ENCODE measurements around the gene CCDC187.
"Not testable (repeated sequence)": the region's sequence is repeated elsewhere in the genome, so short reads cannot be mapped to it uniquely, and the experiment has no call there.

CCDC187 gene

DNA sequence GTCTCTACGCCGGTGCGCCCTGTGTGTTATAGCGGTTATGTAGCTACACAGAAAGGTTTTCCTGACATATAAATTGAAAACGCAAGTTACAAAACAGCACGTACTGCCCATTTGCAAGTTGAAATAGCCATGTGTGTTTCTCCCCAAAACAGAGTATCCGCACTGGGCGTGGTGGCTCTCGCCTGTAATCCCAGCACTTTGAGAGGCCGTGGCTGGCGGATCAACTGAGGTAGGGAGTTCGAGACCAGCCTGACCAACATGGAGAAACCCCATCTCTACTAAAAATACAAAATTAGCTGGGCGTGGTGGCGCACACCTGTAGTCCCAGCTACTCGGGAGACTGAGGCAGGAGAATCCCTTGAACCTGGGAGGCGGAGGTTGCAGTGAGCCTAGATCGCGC is 37.3 kb downstream of the CCDC187 start:
- not testable (repeated sequence) for DNase-seq (ENCODE audit: low read depth)

DNA sequence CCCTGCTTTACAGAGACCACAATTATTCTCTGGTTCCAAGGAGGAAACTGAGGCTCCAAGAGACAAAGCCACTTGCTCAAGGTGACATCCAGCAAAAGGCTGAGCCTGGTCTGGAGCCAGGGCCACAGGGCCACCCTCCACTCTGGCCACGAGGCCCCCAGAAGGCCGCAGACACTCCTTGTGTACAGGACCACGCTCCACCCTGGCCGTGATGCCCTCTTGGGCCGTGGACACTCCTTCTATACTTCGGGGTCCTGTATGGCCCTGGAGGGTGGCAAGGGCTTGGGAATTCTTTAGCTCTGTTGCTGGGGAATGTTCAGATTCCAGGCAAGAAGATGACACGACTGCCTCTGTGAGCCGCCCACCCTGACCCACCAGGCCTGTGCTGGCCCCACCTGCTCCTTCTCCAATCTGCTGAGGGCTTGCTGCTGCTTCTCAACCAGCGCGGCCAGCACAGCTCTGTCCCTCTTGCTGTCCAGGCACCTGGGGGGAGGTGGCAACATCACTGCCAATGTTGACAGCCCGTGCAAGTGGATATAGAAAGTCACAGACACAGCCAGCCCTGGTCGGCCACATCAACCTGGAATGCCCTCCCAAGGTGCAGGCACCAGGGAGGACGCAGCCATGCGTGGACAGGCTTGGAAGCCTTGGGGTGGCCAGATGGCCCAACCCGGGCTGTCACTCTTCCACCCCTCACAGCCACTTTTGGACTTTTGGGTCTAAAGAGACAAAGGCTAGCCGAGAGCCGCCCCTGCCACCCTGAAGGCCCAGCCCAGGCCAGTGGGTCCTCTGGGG is 38.1 kb downstream of the CCDC187 start:
- DNase-seq (ENCODE audit: low read depth), result no peak

DNA sequence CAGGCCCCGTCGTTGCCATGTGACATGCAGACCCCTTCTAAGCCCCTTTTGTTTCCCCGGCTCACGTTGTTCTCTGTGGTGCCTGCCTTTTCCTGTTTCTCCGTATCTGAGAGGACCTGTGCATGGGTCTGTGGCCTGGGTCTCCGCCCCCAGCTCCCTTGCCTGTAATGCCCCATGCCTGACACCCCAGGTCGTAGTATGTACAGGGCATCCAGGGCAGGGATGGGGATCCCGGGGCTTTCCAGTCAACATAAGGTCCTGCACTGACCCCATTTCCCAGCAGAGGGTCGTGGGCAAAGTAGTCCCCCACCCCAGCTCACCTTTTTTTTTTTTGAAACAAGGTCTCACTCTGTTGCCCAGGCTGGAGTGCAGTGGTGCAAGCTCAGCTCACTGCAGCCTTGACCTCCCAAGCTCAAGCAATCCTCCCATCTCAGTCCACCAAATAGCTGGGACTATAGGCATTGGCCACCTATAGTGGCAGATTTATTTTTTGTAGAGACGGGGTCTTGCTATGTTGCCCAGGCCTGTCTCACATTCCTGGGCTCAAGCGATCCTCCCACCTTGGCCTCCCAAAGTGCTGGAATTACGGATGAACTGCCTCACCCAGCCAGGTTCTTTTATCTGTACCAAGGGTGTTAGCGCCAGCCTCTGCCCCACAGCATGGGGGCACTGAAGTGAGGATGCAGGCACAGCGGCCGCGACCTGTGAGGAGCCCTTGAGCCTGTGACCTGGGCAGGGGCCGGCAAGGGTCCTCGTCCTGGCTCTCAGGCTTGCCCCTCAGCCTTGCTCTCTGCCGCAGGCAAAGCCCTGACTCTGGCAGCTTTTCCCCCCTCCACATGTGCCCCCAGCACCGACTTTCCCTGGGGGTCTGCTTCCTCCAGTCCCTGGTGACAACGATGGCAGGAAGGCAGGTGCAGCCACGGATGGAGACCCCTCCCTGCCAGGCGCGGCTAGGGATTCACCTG is 39.2 kb downstream of the CCDC187 start:
- no peak for DNase-seq (ENCODE audit: low read depth)

DNA sequence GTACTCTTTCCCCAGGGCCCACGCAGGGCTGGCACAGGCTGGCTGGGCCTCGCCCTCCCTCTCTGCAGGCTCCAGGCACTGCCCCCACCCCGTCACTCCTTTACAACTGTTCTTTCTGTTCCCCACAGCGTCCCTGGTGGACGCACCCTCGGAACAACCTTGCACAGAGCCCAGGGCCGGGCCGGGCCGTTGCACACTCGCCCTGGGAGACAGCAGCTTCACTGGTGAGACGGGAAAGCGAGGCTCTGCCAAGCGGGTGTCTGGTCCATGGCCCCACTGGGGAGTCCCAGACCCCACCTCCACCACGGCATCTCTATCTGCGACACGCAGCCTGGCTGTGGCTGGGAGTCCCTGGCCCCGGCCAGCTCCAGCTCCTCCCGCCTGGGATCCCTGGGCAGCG is 39.9 kb downstream of the CCDC187 start:
- no peak for DNase-seq (ENCODE audit: low read depth)

GRCh38 chr9:136262671-136263178 is 41.2 kb downstream of the CCDC187 start:
- no peak for DNase-seq (ENCODE audit: low read depth)

GRCh38 chr9:136261686-136262430 is 42.0 kb downstream of the CCDC187 start:
- no peak for DNase-seq (ENCODE audit: low read depth)

GRCh38 chr9:136260936-136261472 is 42.9 kb downstream of the CCDC187 start:
- no peak for DNase-seq (ENCODE audit: low read depth)

GRCh38 chr9:136260521-136260920 is 43.4 kb downstream of the CCDC187 start:
- DNase-seq (ENCODE audit: low read depth), result no peak

GRCh38 chr9:136259836-136260235 is 44.1 kb downstream of the CCDC187 start:
- no peak for DNase-seq (ENCODE audit: low read depth)

- no peak for DNase-seq (ENCODE audit: low read depth)
These were observed 44.4 kb downstream of the CCDC187 start for GRCh38 chr9:136259517-136259813.

- DNase-seq (ENCODE audit: low read depth), result no peak
These were observed 44.9 kb downstream of the CCDC187 start for GRCh38 chr9:136258786-136259516.

DNA sequence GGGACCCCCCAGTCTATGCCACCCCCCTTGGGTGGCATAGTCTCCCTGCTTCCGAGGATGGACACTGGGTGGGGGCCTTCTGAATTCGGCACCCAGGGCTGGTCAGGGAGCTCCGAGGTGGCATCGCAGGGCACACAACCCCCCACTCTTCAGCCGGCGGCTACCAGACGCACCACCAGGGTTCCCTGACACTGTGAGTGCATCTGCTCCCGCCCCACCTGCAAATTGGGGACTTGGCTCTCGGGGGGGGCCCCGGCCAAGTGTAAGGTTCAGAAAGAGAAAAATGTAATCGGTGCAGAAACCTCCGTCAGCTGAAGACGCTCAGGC is 45.6 kb downstream of the CCDC187 start:
- no peak for DNase-seq (ENCODE audit: low read depth)

- DNase-seq (ENCODE audit: low read depth), result no peak
These were observed 46.3 kb downstream of the CCDC187 start for GRCh38 chr9:136257381-136258298.

GRCh38 chr9:136255896-136256890 is 47.7 kb downstream of the CCDC187 start:
- no peak for DNase-seq (ENCODE audit: low read depth)

DNA sequence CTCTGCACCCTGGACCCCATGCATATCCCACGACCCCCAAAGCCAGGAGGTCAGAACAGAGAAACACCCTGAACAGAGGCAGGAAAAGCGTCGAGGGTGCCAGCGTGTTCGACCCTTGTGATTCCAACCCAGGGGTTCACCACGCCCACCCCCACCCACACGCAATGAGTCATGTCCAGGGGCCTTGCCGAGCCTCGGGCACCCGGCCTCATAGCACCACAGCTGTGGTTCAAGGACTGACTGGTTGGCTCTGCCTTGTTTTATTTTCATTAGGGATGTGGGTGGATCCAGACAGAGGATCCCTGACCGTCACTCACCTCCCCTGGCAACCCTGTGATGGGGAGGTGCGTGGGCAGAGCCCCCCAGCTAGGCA is 48.7 kb downstream of the CCDC187 start:
- no peak for DNase-seq (ENCODE audit: low read depth)

DNA sequence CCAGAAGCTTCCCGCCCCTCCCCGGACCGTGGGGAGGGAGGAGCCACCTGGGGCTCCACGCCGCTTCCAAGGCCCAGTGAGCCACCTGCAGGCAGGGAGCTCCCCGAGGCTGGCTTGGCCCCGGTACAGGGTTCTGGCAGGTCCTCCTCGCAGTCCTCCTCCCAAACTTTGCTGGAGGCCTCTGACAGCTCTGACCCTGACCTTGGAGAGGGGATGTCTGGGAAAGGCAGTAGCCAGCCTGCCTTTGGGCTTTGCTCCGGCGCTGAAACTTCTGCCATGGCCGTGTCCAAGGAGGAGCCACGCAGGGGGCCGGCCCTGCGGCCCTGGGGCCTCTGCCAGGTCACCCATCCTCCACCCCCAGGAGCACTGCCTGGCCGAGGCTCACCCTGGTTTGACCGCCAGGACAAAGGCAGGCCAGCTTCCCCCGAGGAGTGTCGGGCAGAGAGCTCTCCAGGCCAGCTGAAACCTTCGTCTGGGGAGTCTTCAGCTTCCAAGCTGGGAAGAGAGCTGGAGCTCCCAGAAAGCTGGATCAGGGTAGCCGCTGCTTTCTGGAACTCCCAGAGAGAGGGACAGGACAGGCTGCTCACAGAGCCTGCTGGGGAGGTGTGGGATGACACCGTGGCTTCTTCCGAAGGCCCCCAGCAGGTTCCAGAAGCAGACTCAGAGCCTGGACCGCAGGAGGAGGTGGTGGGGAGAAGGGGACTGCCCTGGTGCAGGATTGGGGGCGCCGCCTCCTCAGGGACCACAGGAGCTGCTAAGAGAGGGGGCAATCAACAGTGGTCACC is 49.3 kb downstream of the CCDC187 start:
- no peak for DNase-seq (ENCODE audit: low read depth)

GRCh38 chr9:136253246-136254130 is 50.4 kb downstream of the CCDC187 start:
- DNase-seq (ENCODE audit: low read depth), result no peak

Data from activated T-cell treated with anti-CD3 and anti-CD28 coated beads for 1 hour (primary cell).